ENCODE measurements around the gene MASP1.
"Not testable (repeated sequence)": the region's sequence is repeated elsewhere in the genome, so short reads cannot be mapped to it uniquely, and the experiment has no call there.

MASP1 gene

GRCh38 chr3:187227658-187228258, 63.8 kb downstream of the MASP1 start:
- DNase-seq (ENCODE audit: low read depth in 2 of 2), result no peak

- no peak for DNase-seq (ENCODE audit: low read depth in 2 of 2)
Measured at GRCh38 chr3:187223799-187224198, 67.7 kb downstream of the MASP1 start.

- DNase-seq (ENCODE audit: low read depth in 2 of 2), result no peak
Measured at GRCh38 chr3:187222801-187223200, 68.7 kb downstream of the MASP1 start.

GRCh38 chr3:187215460-187215859, 76.1 kb downstream of the MASP1 start:
- DNase-seq (ENCODE audit: low read depth in 2 of 2), result no peak

GRCh38 chr3:187213616-187214015, 77.9 kb downstream of the MASP1 start:
- no peak for DNase-seq (ENCODE audit: low read depth in 2 of 2)

GRCh38 chr3:187212705-187213104, 78.8 kb downstream of the MASP1 start:
- DNase-seq (ENCODE audit: low read depth in 2 of 2), result no peak

GRCh38 chr3:187212196-187212545, 79.4 kb downstream of the MASP1 start:
- DNase-seq (ENCODE audit: low read depth in 2 of 2), result no peak

- no peak for DNase-seq (ENCODE audit: low read depth in 2 of 2)
Measured at GRCh38 chr3:187211532-187212195, 79.9 kb downstream of the MASP1 start.

- DNase-seq (ENCODE audit: low read depth in 2 of 2), result no peak
Measured at GRCh38 chr3:187210545-187211327, 80.8 kb downstream of the MASP1 start.

GRCh38 chr3:187210091-187210490, 81.4 kb downstream of the MASP1 start:
- DNase-seq (ENCODE audit: low read depth in 2 of 2), result no peak

GRCh38 chr3:187209491-187209890, 82.0 kb downstream of the MASP1 start:
- DNase-seq (ENCODE audit: low read depth in 2 of 2), result no peak

GRCh38 chr3:187208159-187208558, 83.4 kb downstream of the MASP1 start:
- DNase-seq (ENCODE audit: low read depth in 2 of 2), result no peak

GRCh38 chr3:187207624-187208023, 83.9 kb downstream of the MASP1 start:
- no peak for DNase-seq (ENCODE audit: low read depth in 2 of 2)

GRCh38 chr3:187207062-187207461, 84.5 kb downstream of the MASP1 start:
- DNase-seq (ENCODE audit: low read depth in 2 of 2), result no peak

- DNase-seq (ENCODE audit: low read depth in 2 of 2), result no peak
Measured at GRCh38 chr3:187205683-187206082, 85.9 kb downstream of the MASP1 start.

GRCh38 chr3:187199463-187200050, 92.0 kb downstream of the MASP1 start:
- not testable (repeated sequence) for DNase-seq (ENCODE audit: low read depth in 2 of 2)

- DNase-seq (ENCODE audit: low read depth in 2 of 2), result no peak
Measured at GRCh38 chr3:187198490-187198889, 93.0 kb downstream of the MASP1 start.

- DNase-seq (ENCODE audit: low read depth in 2 of 2), result no peak
Measured at GRCh38 chr3:187197335-187197649, 94.2 kb downstream of the MASP1 start, which contains the start of gene RTP1. TSS of gene RTP1 (plus strand) at chr3:187197486. CDS start at chr3:187197516, 30 bp downstream.

- DNase-seq (ENCODE audit: low read depth in 2 of 2), result no peak
Measured at GRCh38 chr3:187196573-187197334, 94.8 kb downstream of the MASP1 start.

GRCh38 chr3:187193181-187193580, 98.4 kb downstream of the MASP1 start:
- no peak for DNase-seq (ENCODE audit: low read depth in 2 of 2)

- no peak for DNase-seq (ENCODE audit: low read depth in 2 of 2)
Measured at GRCh38 chr3:187191271-187191670, 100.3 kb downstream of the MASP1 start.

- DNase-seq (ENCODE audit: low read depth in 2 of 2), result no peak
Measured at GRCh38 chr3:187188931-187189330, 102.6 kb downstream of the MASP1 start.

Data from stimulated activated CD8-positive, alpha-beta memory T cell treated with anti-CD3 and anti-CD28 coated beads, Interleukin-15, amount 100 ng/mL, for 4 hours (primary cell).